A549 (cell line): ENCODE measurements around the gene RAB11FIP4. TPM values are rescaled to one million over a fixed set of nuclear protein-coding genes. Genes with fewer than 3 reads are reported as not detected.

ENCODE experiments used
- ATAC-seq, 2 experiments: fragments of 200-7000 bp in 1 of 2; fragments of >200 bp in 1 of 2; cut with Nextera tagmentation in 1 of 2; cut with Tn5 transposase in 1 of 2; 3 replicates each; pipeline versions ENCODE4 v1.8.0 to v1.9.1; 2018 to 2020; ENCODE audit warnings: mild to moderate bottlenecking in 1 of 2, moderate library complexity in 1 of 2
- CTCF ChIA-PET: fragments of 300-600 bp; sonication (Branson Sonifier 250); formaldehyde crosslinking; extraction: SDS; loops from one replicate; lab custom pipeline; 2021; ENCODE audit warnings: antibody characterized with exemption, inconsistent platforms; lab: Yijun Ruan, JAX
- POLR2A ChIA-PET: fragments of 350-600 bp; formaldehyde crosslinking; extraction: SDS; loops from one replicate; lab custom pipeline; 2021; ENCODE audit warnings: antibody characterized with exemption, inconsistent platforms; lab: Yijun Ruan, JAX
- DNase-seq, 2 experiments: peaks; one replicate each; pipeline versions ENCODE4 v3.0.0 to v3.0.0-alpha.2; 2011 to 2016; ENCODE audit warnings: low read depth in 1 of 2, low spot score in 1 of 2
- FAIRE-seq: peaks from 2 replicates; lab custom pipeline; 2011; peaks lifted over from hg19 to GRCh38; lab: Jason Lieb, UNC
- H3K27ac ChIP-seq, 2 experiments: fragments of >200 bp; sonication (Bioruptor Twin); formaldehyde crosslinking; 3 replicates each; pipeline ENCODE4 v1.5.1; 2016 to 2017
- H3K4me1 ChIP-seq: fragments of >200 bp; sonication (Bioruptor Twin); formaldehyde crosslinking; 3 replicates; pipeline ENCODE4 v1.6.1; 2016
- H3K4me2 ChIP-seq: fragments of >200 bp; sonication (Bioruptor Twin); formaldehyde crosslinking; 3 replicates; pipeline ENCODE4 v1.6.1; 2016
- H3K4me3 ChIP-seq: fragments of >200 bp; sonication (Bioruptor Twin); formaldehyde crosslinking; 3 replicates; pipeline ENCODE4 v1.5.1; 2016
- H3K9me3 ChIP-seq: fragments of >200 bp; sonication (Bioruptor Twin); formaldehyde crosslinking; 3 replicates; pipeline ENCODE4 v1.6.1; 2016
- CHD4 ChIP-seq: fragments of 200-600 bp; sonication (generic); IDR thresholded peaks from 2 replicates; pipeline ENCODE4 v1.6.1; 2016; ENCODE audit warnings: antibody characterized with exemption, mild to moderate bottlenecking, borderline replicate concordance
- CTCF ChIP-seq: fragments of >200 bp; sonication (Bioruptor Twin); formaldehyde crosslinking; IDR thresholded peaks from 3 replicates; pipeline ENCODE4 v1.5.1; 2016
- E2F6 ChIP-seq: IDR thresholded peaks from 2 replicates; pipeline ENCODE4 v1.6.1; 2012; ENCODE audit warnings: low read depth, borderline replicate concordance
- EHF ChIP-seq: fragments of 250-450 bp; sonication (Bioruptor Pico); IDR thresholded peaks from 2 replicates; pipeline ENCODE4 v1.5.0; 2020; ENCODE audit warnings: mild to moderate bottlenecking
- ELK1 ChIP-seq: fragments of 150-350 bp; IDR thresholded peaks from 2 replicates; pipeline ENCODE4 v1.6.1; 2014; ENCODE audit warnings: low read depth, mild to moderate bottlenecking, low read length
- EP300 ChIP-seq, 2 experiments: fragments of >200 bp; sonication (Bioruptor Twin); formaldehyde crosslinking; IDR thresholded peaks; 2 replicates in 1 of 2; 3 replicates in 1 of 2; pipeline ENCODE4 v1.6.1; 2016 to 2017
- ESRRA ChIP-seq: fragments of 150-350 bp; IDR thresholded peaks from 2 replicates; pipeline ENCODE4 v1.6.1; 2014; ENCODE audit warnings: mild to moderate bottlenecking, low read length, borderline replicate concordance
- FOXS1 ChIP-seq: fragments of 250-450 bp; sonication (Bioruptor Pico); IDR thresholded peaks from 2 replicates; pipeline ENCODE4 v1.5.0; 2020; ENCODE audit warnings: mild to moderate bottlenecking, moderate library complexity
- GATA3 ChIP-seq: IDR thresholded peaks from 2 replicates; pipeline ENCODE4 v1.6.1; 2012; ENCODE audit warnings: borderline replicate concordance
- HES2 ChIP-seq: fragments of >200 bp; sonication (Bioruptor Twin); formaldehyde crosslinking; IDR thresholded peaks from 2 replicates; pipeline ENCODE4 v1.6.1; 2016
- HOXB13 ChIP-seq: fragments of 250-450 bp; sonication (Bioruptor Pico); IDR thresholded peaks from 2 replicates; pipeline ENCODE4 v1.5.0; 2020; ENCODE audit warnings: low read depth, mild to moderate bottlenecking, moderate library complexity
- HOXB5 ChIP-seq: fragments of 250-450 bp; sonication (Bioruptor Pico); IDR thresholded peaks from 2 replicates; pipeline ENCODE4 v1.5.0; 2020; ENCODE audit warnings: mild to moderate bottlenecking, moderate library complexity
- JUN ChIP-seq, 2 experiments: fragments of >200 bp; sonication (Bioruptor Twin); formaldehyde crosslinking; IDR thresholded peaks; 2 replicates in 1 of 2; 3 replicates in 1 of 2; pipeline ENCODE4 v1.6.1; 2016 to 2017
- JUNB ChIP-seq: fragments of >200 bp; sonication (Bioruptor Twin); formaldehyde crosslinking; IDR thresholded peaks from 2 replicates; pipeline ENCODE4 v1.6.1; 2016
- MAX ChIP-seq: IDR thresholded peaks from 2 replicates; pipeline ENCODE4 v1.6.1; 2012
- MAZ ChIP-seq: fragments of 150-350 bp; IDR thresholded peaks from 2 replicates; pipeline ENCODE4 v1.6.1; 2014; ENCODE audit warnings: antibody characterized with exemption, low read depth, low read length, borderline replicate concordance
- NR3C1 ChIP-seq: fragments of >200 bp; sonication (Bioruptor Twin); formaldehyde crosslinking; IDR thresholded peaks from 3 replicates; pipeline ENCODE4 v1.6.1; 2017
- PHF8 ChIP-seq: fragments of 200-600 bp; sonication (generic); IDR thresholded peaks from 2 replicates; pipeline ENCODE4 v1.6.1; 2016; ENCODE audit warnings: low read depth, mild to moderate bottlenecking, antibody characterized with exemption, moderate library complexity, borderline replicate concordance
- POLR2A ChIP-seq: IDR thresholded peaks from 2 replicates; pipeline ENCODE4 v1.6.1; 2012; ENCODE audit warnings: mild to moderate bottlenecking, low read length
- RAD21 ChIP-seq, 2 experiments: fragments of >200 bp in 1 of 2; sonication (Bioruptor Twin) in 1 of 2; formaldehyde crosslinking in 1 of 2; IDR thresholded peaks in 1 of 2; conservative IDR thresholded peaks in 1 of 2; 2 replicates in 1 of 2; 3 replicates in 1 of 2; pipeline ENCODE4 v1.6.1; 2012 to 2018; ENCODE audit warnings: inconsistent platforms in 1 of 2
- RNF2 ChIP-seq: fragments of 200-600 bp; sonication (generic); IDR thresholded peaks from 2 replicates; pipeline ENCODE4 v1.6.1; 2016; ENCODE audit warnings: low read depth, mild to moderate bottlenecking, antibody characterized with exemption, moderate library complexity, borderline replicate concordance
- SMC3 ChIP-seq: fragments of >200 bp; sonication (Bioruptor Twin); formaldehyde crosslinking; IDR thresholded peaks from 3 replicates; pipeline ENCODE4 v1.6.1; 2018; ENCODE audit warnings: inconsistent platforms
- TP53 ChIP-seq: fragments of 250-450 bp; sonication (Bioruptor Pico); IDR thresholded peaks from 2 replicates; pipeline ENCODE4 v1.5.0; 2021; ENCODE audit warnings: mild to moderate bottlenecking, moderate library complexity
- ZC3H11A ChIP-seq: fragments of 450-650 bp; IDR thresholded peaks from 2 replicates; pipeline ENCODE4 v1.6.1; 2014; ENCODE audit warnings: antibody characterized with exemption, mild to moderate bottlenecking
- ZFP36 ChIP-seq: fragments of 450-650 bp; IDR thresholded peaks from 2 replicates; pipeline ENCODE4 v1.6.1; 2014; ENCODE audit warnings: borderline replicate concordance; ENCODE audit not compliant: partially characterized antibody
- WGBS: methylation state at CpG from one replicate; pipeline ENCODE4 v1.1.6; 2017; ENCODE audit errors: missing lambda C conversion rate; 5-methylcytosine and 5-hydroxymethylcytosine counted together
- polyA plus RNA-seq, 4 experiments: library from polyadenylated mRNA; depleted of rRNA in 3 of 4; stranded (reverse); fragments of >200 nt; fragmentation: RNase III in 1 of 4; extraction: RNeasy Plus Mini Kit Qiagen cat#74134 plus additional on column Dnase treatment in 1 of 4; gene quantifications; 2 replicates in 3 of 4; 3 replicates in 1 of 4; pipeline ENCODE4 v1.2.3, GENCODE V29; 2011 to 2017

The RAB11FIP4 gene
- polyA plus RNA-seq, 2 of the 4 experiments (the other 2 are of a cell fraction) = 1.9 to 3.5 TPM

GRCh38 chr17:31444026-31444425, 52.6 kb downstream of the RAB11FIP4 start:
- ChIA-PET POLR2A (no interaction called here), CTCF (interaction anchor here (1.0 to 23.7 kb wide), 5 partner anchors 9 to 398 kb away, joined by 3 to 490 read pairs (median 7); no protein-coding TSS in a partner anchor)
- Histone ChIP-seq H3K9me3 (no peaks in the 10 kb centered on the region), H3K4me3 (no peak overlapping the region), H3K27ac (no peak overlapping the region), H3K4me1 (no peaks in the 10 kb centered on the region), H3K4me2 (no peak overlapping the region)
- 30% methylated on average over 2 of the region's 2 CpGs for WGBS
- TF ChIP-seq E2F6 (no peak), JUNB (no peak), ELK1 (no peak), GATA3 (no peak), POLR2A (no peak), MAZ (no peak), TP53 (CRISPR knock-in tag) (no peak)
- no peak for FAIRE-seq
- no peak for DNase-seq
- no peak for ATAC-seq

GRCh38 chr17:31446195-31446967, 54.9 kb downstream of the RAB11FIP4 start:
- ChIA-PET POLR2A (no interaction called here), CTCF (interaction anchor here (1.0 to 23.7 kb wide), 7 partner anchors 8 to 79 kb away, joined by 3 to 490 read pairs (median 6); no protein-coding TSS in a partner anchor)
- ATAC-seq (peak; percentile 52 to 63; a peak in 2 of 6 replicates), DNase-seq (peak in 1 of 2 experiments; percentile 29), FAIRE-seq (no peak)
- WGBS = 58% methylated on average over 13 of the region's 13 CpGs
- Histone ChIP-seq H3K4me3 (no peak overlapping the region), H3K9me3 (no peaks in the 10 kb centered on the region), H3K4me2 (no peak overlapping the region), H3K4me1 (no peaks in the 10 kb centered on the region), H3K27ac (no peak overlapping the region)
- TF ChIP-seq ESRRA = no peak
- peak; percentile 27 for TF ChIP-seq CTCF
- peak in 1 of 2 experiments; percentile 28; a peak in 1 of 5 replicates for TF ChIP-seq RAD21 (conservative IDR thresholded peaks at IDR 0.05 in 1 of 2, IDR thresholded peaks at IDR 0.05 in 1 of 2)
- TF ChIP-seq SMC3 = peak; percentile 34; the same call in 2 of the 3 replicates

GRCh38 chr17:31448467-31449077, 57.1 kb downstream of the RAB11FIP4 start:
- FAIRE-seq = no peak
- CTCF ChIA-PET = interaction anchor here (1.1 to 23.7 kb wide), 8 partner anchors 11 to 394 kb away, joined by 3 to 490 read pairs (median 6); no protein-coding TSS in a partner anchor
- H3K4me1 ChIP-seq = no peaks in the 10 kb centered on the region

GRCh38 chr17:31449111-31449510, 57.6 kb downstream of the RAB11FIP4 start:
- 57% methylated on average over 7 of the region's 7 CpGs for WGBS
- TF ChIP-seq CHD4 (no peak), HES2 (no peak), FOXS1 (CRISPR knock-in tag) (no peak), EHF (no peak), ELK1 (no peak), EP300 (IDR thresholded peaks at IDR 0.05) (no peak), NR3C1 (no peak), MAX (no peak), JUN (IDR thresholded peaks at IDR 0.05) (no peak), RNF2 (no peak), ZC3H11A (no peak), HOXB5 (CRISPR knock-in tag) (no peak), HOXB13 (CRISPR knock-in tag) (no peak)

More at GRCh38 chr17:31448467-31449077, 57.1 kb downstream of the RAB11FIP4 start:
- no peak overlapping the region for H3K4me2 ChIP-seq
- no peak overlapping the region for H3K4me3 ChIP-seq
- POLR2A ChIA-PET = no interaction called here
- no peak overlapping the region for H3K27ac ChIP-seq
- DNase-seq = no peak
- ATAC-seq = no peak
- no peak for TF ChIP-seq PHF8
- peak; percentile 42 for TF ChIP-seq ZFP36
- 59% methylated on average over 5 of the region's 5 CpGs for WGBS
- H3K9me3 ChIP-seq = no peaks in the 10 kb centered on the region

More at GRCh38 chr17:31449111-31449510, 57.6 kb downstream of the RAB11FIP4 start:
- no peak overlapping the region for H3K4me3 ChIP-seq
- no peak overlapping the region for H3K27ac ChIP-seq
- CTCF ChIA-PET = interaction anchor here (1.2 to 23.7 kb wide), 6 partner anchors 11 to 394 kb away, joined by 3 to 490 read pairs (median 10); no protein-coding TSS in a partner anchor
- no peaks in the 10 kb centered on the region for H3K4me1 ChIP-seq
- POLR2A ChIA-PET = no interaction called here
- DNase-seq (no peak), ATAC-seq (peak; percentile 18 to 31; a peak in 2 of 6 replicates), FAIRE-seq (no peak)
- H3K4me2 ChIP-seq = no peak overlapping the region
- no peaks in the 10 kb centered on the region for H3K9me3 ChIP-seq
